ENCODE data around the gene RNGTT.

GRCh38 chr6:88631830-88632229 is 331.6 kb downstream of the RNGTT start:
- TF ChIP-seq CTCF (conservative IDR thresholded peaks at IDR 0.05) (no peak), ZFX (IDR thresholded peaks at IDR 0.05) (no peak)

All from C4-2B (cell line).